ENCODE results near the gene GRB14.

GRCh38 chr2:164449706-164450105 lies 171.6 kb downstream of the GRB14 start:
- TF ChIP-seq LARP7 (IDR thresholded peaks at IDR 0.05) (no peak), POLR2A (IDR thresholded peaks at IDR 0.05; ENCODE audit: low read depth, low read length) (no peak), MTA2 (IDR thresholded peaks at IDR 0.05; ENCODE audit: low read depth) (no peak), CTCF (IDR thresholded peaks at IDR 0.05 in 2 of 3, conservative IDR thresholded peaks at IDR 0.05 in 1 of 3; ENCODE audit: control insufficient read depth in 2 of 3, extremely low read depth in 1 of 3, insufficient read depth in 1 of 3, low read depth in 3 of 3, low read length in 3 of 3) (no peak), PAX5 (IDR thresholded peaks at IDR 0.05; ENCODE audit: borderline replicate concordance, low read depth, low read length) (no peak), NRF1 (conservative IDR thresholded peaks at IDR 0.05; ENCODE audit: low read depth, low read length) (no peak), SREBF2 (IDR thresholded peaks at IDR 0.05; ENCODE audit: low read length) (no peak), ZSCAN29 (IDR thresholded peaks at IDR 0.05) (no peak), NR2F1 (conservative IDR thresholded peaks at IDR 0.05) (no peak), MXI1 (IDR thresholded peaks at IDR 0.05; ENCODE audit: low read depth, low read length) (no peak), POLR2AphosphoS5 (IDR thresholded peaks at IDR 0.05; ENCODE audit: low read length) (no peak), HCFC1 (IDR thresholded peaks at IDR 0.05; ENCODE audit: low read length) (no peak), CREM (IDR thresholded peaks at IDR 0.05; ENCODE audit: low read depth) (no peak), EZH2 (IDR thresholded peaks at IDR 0.05; ENCODE audit: borderline replicate concordance, control insufficient read depth, low read depth, low read length) (no peak)

Measured in GM12878 (cell line).